Neural progenitor cell (in vitro differentiated cells): Measurements from ENCODE around the gene ALDH3A1.

Experiments
- CTCF ChIP-seq: fragments of 200-600 bp; sonication (generic); IDR thresholded peaks from 2 replicates; pipeline ENCODE4 v1.5.1; 2017; ENCODE audit warnings: antibody characterized with exemption, mild to moderate bottlenecking
- EZH2 ChIP-seq: fragments of 200-600 bp; sonication (generic); IDR thresholded peaks from 2 replicates; pipeline ENCODE4 v1.6.1; 2017; ENCODE audit warnings: antibody characterized with exemption, mild to moderate bottlenecking, moderate library complexity

GRCh38 chr17:19796457-19796856, 48.4 kb upstream of the ALDH3A1 start:
- TF ChIP-seq EZH2 (no peak), CTCF (no peak)
